ENCODE results near the gene KIF12. TPM values are rescaled to one million over a fixed set of nuclear protein-coding genes. Genes with fewer than 3 reads are reported as not detected.

KIF12 gene
- total RNA-seq, 1 donor = not detected

- TF ChIP-seq, protein P1, sequence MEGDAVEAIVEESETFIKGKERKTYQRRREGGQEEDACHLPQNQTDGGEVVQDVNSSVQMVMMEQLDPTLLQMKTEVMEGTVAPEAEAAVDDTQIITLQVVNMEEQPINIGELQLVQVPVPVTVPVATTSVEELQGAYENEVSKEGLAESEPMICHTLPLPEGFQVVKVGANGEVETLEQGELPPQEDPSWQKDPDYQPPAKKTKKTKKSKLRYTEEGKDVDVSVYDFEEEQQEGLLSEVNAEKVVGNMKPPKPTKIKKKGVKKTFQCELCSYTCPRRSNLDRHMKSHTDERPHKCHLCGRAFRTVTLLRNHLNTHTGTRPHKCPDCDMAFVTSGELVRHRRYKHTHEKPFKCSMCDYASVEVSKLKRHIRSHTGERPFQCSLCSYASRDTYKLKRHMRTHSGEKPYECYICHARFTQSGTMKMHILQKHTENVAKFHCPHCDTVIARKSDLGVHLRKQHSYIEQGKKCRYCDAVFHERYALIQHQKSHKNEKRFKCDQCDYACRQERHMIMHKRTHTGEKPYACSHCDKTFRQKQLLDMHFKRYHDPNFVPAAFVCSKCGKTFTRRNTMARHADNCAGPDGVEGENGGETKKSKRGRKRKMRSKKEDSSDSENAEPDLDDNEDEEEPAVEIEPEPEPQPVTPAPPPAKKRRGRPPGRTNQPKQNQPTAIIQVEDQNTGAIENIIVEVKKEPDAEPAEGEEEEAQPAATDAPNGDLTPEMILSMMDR (IDR thresholded peaks at IDR 0.05; ENCODE audit: insufficient read depth, low read length) = no peak
- DNase-seq (ENCODE audit: low read depth) = no peak
- H3K4me3 ChIP-seq (ENCODE audit: low read depth, low read length) = no peak overlapping the region
Observed at GRCh38 chr9:114124138-114124537, 25.0 kb upstream of the KIF12 start.

DNA sequence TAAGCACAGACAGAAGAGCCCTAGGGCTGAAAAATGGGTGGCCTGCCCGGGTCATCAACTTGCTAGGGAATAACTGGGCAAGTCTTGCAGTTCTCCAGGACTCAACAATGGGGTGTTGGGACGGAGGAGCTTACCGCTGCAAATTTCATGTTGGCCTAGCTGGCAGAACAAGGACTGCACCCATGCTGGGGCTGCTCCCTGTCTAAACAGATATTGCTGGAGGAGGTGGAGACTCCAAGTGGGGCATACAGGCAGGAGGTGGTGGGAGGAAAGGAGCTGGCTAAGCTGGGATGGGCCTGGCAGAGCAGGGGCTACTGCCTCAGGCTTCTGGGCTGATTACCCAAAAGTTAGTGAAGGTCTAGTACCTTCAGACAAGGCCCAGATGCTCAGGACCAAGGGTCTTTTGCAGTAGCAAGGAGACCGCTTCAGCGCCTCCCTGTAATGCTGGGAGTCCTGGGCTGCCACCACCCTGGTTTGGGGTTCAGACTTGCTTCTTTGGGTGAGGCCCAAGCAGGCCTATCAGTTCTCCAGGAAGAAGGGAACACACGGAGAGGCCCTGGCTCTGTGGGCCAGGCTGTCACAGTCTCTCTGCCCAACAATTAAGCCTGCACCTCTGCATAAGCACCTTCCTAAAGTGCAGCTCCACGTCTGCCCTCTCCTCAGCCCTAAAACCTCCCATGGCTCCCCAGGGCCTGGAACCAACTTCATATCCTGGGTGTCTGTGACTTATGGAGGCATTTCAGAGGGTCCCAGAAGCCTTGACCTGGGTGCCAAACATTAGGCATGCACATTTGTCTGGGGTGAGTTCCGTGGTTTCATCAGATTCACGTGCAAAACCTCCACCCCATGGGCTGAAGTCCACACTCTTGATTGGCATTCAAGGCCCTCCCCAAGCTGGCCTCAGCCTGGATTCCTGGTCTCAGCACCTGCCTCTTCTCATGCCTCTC is 24.2 kb upstream of the KIF12 start:
- no peak overlapping the region for H3K4me3 ChIP-seq (ENCODE audit: low read depth, low read length)
- DNase-seq (ENCODE audit: low read depth) = no peak
- TF ChIP-seq, protein P1 (IDR thresholded peaks at IDR 0.05; ENCODE audit: insufficient read depth, low read length) = no peak

DNA sequence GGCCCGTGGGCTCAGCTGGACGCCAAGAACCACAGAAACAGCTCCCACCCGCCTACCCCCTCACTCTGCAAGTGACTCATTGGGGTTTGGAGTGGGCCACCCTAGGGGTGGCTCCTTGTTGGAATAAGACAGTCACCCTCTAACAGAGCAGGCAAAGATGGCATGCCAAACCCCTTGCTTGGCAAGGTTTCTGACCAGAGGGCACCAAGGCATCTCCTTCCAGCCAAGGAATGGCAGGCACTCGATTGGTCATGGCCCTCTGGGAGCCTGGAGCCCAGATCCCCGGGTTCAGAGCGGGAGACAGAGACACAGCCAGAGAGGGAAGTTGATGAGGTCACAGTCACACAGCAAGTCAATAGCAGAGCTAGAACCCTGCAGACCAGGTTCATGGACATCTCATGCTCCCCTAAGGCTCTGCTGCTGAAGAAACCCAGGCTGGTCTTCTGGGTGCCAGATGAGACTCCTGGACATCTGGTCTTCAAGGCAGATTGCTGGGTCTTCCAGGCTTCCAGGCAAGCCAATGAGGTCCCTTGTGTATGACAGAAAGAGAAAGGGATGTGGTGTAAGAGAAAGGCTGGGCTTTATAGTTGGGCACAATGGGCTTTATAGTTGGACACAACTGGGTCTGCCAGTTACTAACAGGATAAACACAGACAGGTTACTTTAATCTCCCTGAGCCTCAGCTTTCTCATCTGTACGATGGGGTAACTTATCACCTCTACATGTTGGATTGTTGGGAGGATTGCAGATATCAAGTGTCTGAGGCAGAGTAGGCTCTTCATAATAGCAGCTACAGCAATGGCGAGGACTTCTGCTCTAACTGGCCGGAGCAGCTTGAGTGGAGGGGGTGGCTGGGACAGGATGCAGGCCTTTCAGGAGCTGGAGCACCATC is 23.3 kb upstream of the KIF12 start:
- no peak overlapping the region for H3K4me3 ChIP-seq (ENCODE audit: low read depth, low read length)
- no peak for DNase-seq (ENCODE audit: low read depth)

GRCh38 chr9:114121227-114122135 is 22.4 kb upstream of the KIF12 start:
- DNase-seq (ENCODE audit: low read depth) = no peak
- no peak overlapping the region for H3K4me3 ChIP-seq (ENCODE audit: low read depth, low read length)
- TF ChIP-seq, protein P1 (IDR thresholded peaks at IDR 0.05; ENCODE audit: insufficient read depth, low read length) = no peak

More for the DNA sequence above, 23.3 kb upstream of the KIF12 start:
- TF ChIP-seq, protein P1 (IDR thresholded peaks at IDR 0.05; ENCODE audit: insufficient read depth, low read length) = no peak

- TF ChIP-seq, protein P1 (IDR thresholded peaks at IDR 0.05; ENCODE audit: insufficient read depth, low read length) = no peak
- no peak overlapping the region for H3K4me3 ChIP-seq (ENCODE audit: low read depth, low read length)
- DNase-seq (ENCODE audit: low read depth) = no peak
Observed at GRCh38 chr9:114120192-114121014, 21.3 kb upstream of the KIF12 start.
